LNCAP (cell line): ENCODE results near the gene SMDT1.

Source experiments
- CTCF ChIP-seq: fragments of 450-650 bp; IDR thresholded peaks from 2 replicates; pipeline ENCODE4 v1.5.1; 2017; ENCODE audit warnings: mild to moderate bottlenecking

SMDT1 gene

GRCh38 chr22:42066937-42067336 lies 12.6 kb upstream of the SMDT1 start:
- TF ChIP-seq CTCF = no peak

DNA sequence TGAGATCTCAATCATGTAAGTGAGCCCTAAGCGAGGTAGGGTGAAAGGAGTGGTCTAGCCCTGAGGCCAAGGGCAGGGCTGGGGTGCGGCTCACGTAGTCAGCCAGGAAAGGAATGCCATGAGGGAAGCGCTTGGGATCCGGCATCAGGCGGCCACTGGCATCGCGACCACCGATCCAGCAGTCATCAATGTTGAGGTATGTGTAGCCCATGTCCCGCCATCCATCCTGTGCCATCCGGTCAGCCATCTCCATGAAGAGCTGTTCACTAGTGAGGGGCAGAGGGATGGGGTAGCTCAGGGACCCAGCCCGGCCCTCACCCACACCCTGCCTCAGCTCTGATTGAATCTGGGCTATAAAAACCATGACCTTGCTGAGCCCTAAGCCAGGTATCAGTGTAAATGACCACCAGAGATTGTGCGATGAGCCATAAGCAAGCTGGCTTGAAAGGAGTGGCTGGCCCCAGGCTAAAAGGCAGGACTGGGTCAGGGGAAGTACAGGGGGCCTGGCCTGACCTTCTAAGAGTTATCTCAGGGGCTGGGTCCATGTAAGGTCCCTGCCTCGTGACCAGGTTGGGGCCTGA lies 11.7 kb upstream of the SMDT1 start:
- no peak for TF ChIP-seq CTCF

DNA sequence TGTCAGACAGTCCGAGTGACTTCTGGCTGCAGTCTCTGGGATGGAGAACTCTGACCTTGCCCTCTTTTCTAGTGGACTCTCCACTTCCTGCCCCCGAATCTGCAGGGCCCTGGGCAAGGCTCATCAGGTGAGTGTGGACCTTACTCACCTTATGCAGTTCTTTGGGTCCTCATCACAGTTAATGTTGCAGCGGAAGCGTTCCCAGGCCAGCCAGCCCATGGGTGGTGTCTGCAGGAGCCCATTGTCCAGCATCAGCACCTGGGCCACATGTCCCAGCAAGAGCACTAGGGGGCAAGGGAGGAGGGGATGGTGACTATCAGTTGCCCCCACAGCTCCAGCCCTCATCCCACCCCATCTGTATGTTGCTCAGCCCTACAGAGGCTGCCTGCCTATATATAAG lies 11.2 kb upstream of the SMDT1 start:
- no peak for TF ChIP-seq CTCF

GRCh38 chr22:42069801-42070516 lies 9.5 kb upstream of the SMDT1 start:
- TF ChIP-seq CTCF = no peak

DNA sequence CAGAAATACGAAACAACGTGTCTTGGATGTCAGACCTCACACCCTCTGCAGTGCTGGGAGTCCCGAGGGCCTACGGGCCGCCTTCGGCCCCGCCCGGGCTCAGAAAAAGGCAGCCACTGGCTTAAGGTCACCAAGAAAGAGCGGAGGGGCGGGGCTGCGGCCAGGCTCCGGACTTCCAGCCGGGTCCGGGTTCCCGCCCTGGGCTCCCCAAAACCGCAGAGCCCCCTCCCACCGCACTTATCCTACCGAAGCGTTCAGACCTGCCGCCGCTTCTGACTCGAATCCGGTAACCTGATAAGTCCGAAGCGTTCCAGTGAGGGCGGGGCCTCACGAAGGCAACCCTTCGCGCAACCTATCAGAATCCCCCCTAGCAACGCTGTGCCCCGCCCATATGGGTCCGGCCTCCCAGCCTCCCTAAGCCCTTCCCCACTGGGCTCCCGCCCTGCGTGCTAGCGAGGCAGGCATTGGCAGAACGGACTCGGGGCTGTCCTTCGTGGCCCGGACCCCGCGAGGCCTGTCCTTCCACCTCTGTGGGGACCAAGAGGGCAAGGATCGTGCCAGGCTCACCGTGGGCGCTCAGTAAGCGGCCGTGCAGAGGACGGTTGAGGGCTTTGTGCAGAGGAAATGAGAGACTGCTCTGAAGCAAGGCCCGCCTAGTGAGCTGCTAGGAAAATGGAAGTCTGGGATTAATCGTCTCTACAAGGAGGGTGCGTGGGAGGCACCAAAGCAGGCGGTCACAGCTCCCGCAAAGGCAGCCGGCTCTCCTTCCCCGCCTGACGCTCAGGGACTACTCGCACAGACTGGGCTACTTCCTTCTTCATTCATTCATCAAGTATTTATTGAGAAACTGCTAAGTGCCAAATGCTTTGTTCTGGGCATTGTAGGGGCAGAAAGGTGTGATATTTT lies 8.7 kb upstream of the SMDT1 start, which contains the start of gene NAGA:
NAGA (minus strand) TSS at position 296 of the 906 bp plus-strand sequence. CDS start 515 bp downstream, outside the sequence.
- TF ChIP-seq CTCF = no peak

- no peak for TF ChIP-seq CTCF
Measured at GRCh38 chr22:42072606-42073330, 6.7 kb upstream of the SMDT1 start.

DNA sequence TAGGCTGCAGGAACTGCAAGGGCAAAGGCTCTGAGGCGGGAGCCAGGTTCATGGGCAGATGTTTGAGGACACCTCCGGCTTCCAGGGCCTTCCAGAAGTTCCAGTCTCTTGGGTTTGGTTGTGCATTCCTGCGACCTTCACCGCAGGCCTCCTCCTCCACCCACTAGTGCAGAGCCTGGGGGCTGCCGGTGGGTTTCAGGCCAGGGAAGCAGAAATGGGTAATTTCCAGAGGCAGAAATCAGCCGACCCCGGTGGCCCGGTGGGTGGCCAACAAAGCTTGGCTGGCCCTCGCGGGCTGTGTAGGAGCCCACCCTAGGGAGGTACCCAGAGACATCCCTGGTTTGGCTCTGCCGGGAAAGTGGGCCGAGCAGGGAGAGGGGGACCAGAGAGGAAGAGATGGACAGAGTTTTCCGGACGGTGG lies 5.9 kb upstream of the SMDT1 start:
- no peak for TF ChIP-seq CTCF
